Naive thymus-derived CD4-positive, alpha-beta T cell (primary cell): Measurements from ENCODE around the gene WFDC5. TPM values are rescaled to one million over a fixed set of nuclear protein-coding genes. Genes with fewer than 3 reads are reported as not detected.
A peak's percentile ranks its signal among the peaks of the same experiment; 100 is the strongest.

Source experiments
- ATAC-seq: fragments of 150-1000 bp; cut with Tn5 transposase; 2 replicates; pipeline ENCODE4 v1.10.0; 2021; ENCODE audit warnings: mild to moderate bottlenecking, moderate library complexity
- CTCF ChIA-PET: fragments of 350-600 bp; sonication (Branson Sonifier 250); formaldehyde crosslinking; loops from one replicate; lab custom pipeline; 2021; ENCODE audit warnings: antibody characterized with exemption; lab: Charles Lee
- POLR2A ChIA-PET: fragments of 350-600 bp; sonication (Branson Sonifier 250); formaldehyde crosslinking; loops from one replicate; lab custom pipeline; 2021; ENCODE audit warnings: antibody characterized with exemption, inconsistent platforms; lab: Charles Lee
- DNase-seq, 9 donors: peaks; one replicate each; pipeline versions ENCODE4 v3.0.0 to v3.0.0-alpha.2; 2020 to 2022; ENCODE audit warnings: mixed read lengths in 1 of 9
- H3K27ac ChIP-seq: one replicate; pipeline ENCODE4 v1.7.0; 2013; ENCODE audit warnings: mild to moderate bottlenecking, low read depth, low read length, moderate library complexity
- H3K27me3 ChIP-seq, 2 donors: one replicate each; pipeline ENCODE4 v1.7.0; 2013; ENCODE audit warnings: low read length in 2 of 2, mild to moderate bottlenecking in 2 of 2, moderate library complexity in 2 of 2; ENCODE audit not compliant: control insufficient read depth in 2 of 2, insufficient read depth in 2 of 2
- H3K36me3 ChIP-seq, 3 experiments: 1 replicate in 2 of 3; 2 replicates in 1 of 3; pipeline ENCODE4 v1.7.0; 2013; ENCODE audit warnings: low read length in 3 of 3, mild to moderate bottlenecking in 3 of 3, moderate library complexity in 1 of 3; ENCODE audit not compliant: insufficient read depth in 3 of 3, control insufficient read depth in 2 of 3
- H3K4me1 ChIP-seq, 2 donors: one replicate each; pipeline ENCODE4 v1.7.0; 2013; ENCODE audit warnings: low read length in 2 of 2, mild to moderate bottlenecking in 2 of 2, moderate library complexity in 1 of 2; ENCODE audit not compliant: control insufficient read depth in 2 of 2, insufficient read depth in 2 of 2
- H3K4me3 ChIP-seq: 2 replicates; pipeline ENCODE4 v1.7.0; 2013; ENCODE audit warnings: mild to moderate bottlenecking, low read length
- H3K9me3 ChIP-seq, 3 experiments: 1 replicate in 2 of 3; 2 replicates in 1 of 3; pipeline ENCODE4 v1.7.0; 2013; ENCODE audit warnings: low read length in 3 of 3; ENCODE audit not compliant: control insufficient read depth in 2 of 3
- H3K27ac Mint-ChIP-seq, 9 donors: one replicate each; pipeline ENCODE4 v1.8.0; 2020 to 2022; ENCODE audit warnings: mixed read lengths in 9 of 9, mild to moderate bottlenecking in 8 of 9, moderate library complexity in 5 of 9, inconsistent platforms in 2 of 9
- H3K27me3 Mint-ChIP-seq, 5 donors: one replicate each; pipeline ENCODE4 v1.8.0; 2021 to 2022; ENCODE audit warnings: mixed read lengths in 5 of 5, mild to moderate bottlenecking in 1 of 5
- H3K36me3 Mint-ChIP-seq, 5 donors: one replicate each; pipeline ENCODE4 v1.8.0; 2020 to 2022; ENCODE audit warnings: mixed read lengths in 5 of 5, mild to moderate bottlenecking in 3 of 5, inconsistent platforms in 1 of 5
- H3K4me1 Mint-ChIP-seq, 7 donors: one replicate each; pipeline ENCODE4 v1.8.0; 2020 to 2022; ENCODE audit warnings: mixed read lengths in 7 of 7, mild to moderate bottlenecking in 3 of 7, inconsistent platforms in 1 of 7
- H3K4me3 Mint-ChIP-seq, 10 donors: one replicate each; pipeline ENCODE4 v1.8.0; 2020 to 2022; ENCODE audit warnings: mild to moderate bottlenecking in 10 of 10, mixed read lengths in 10 of 10, moderate library complexity in 6 of 10, inconsistent platforms in 2 of 10
- H3K9me3 Mint-ChIP-seq, 11 donors: one replicate each; pipeline ENCODE4 v1.8.0; 2020 to 2022; ENCODE audit warnings: mixed read lengths in 11 of 11, mild to moderate bottlenecking in 4 of 11, inconsistent platforms in 1 of 11, moderate library complexity in 1 of 11
- intact Hi-C, 2 donors: fragments of 100-400 bp; cut with micrococcal nuclease; formaldehyde crosslinking; loops; one replicate each; pipeline ENCODE4 v1.15.1; 2023
- polyA plus RNA-seq, 2 donors: library from polyadenylated mRNA; unstranded; fragments of 300-500 nt; fragmentation: Illumina TruSeq; gene quantifications; one replicate each; pipeline ENCODE4 v1.2.3, GENCODE V29; 2021
- total RNA-seq, 6 experiments: library from RNA in 5 of 6; stranded (reverse) in 5 of 6; gene quantifications; 1 replicate in 5 of 6; 2 replicates in 1 of 6; pipeline ENCODE4 v1.2.3 and lab custom pipeline; 2021 to 2026

Gene WFDC5
- total and polyA plus RNA-seq, 7 experiments from 2014 or later = not detected

DNA sequence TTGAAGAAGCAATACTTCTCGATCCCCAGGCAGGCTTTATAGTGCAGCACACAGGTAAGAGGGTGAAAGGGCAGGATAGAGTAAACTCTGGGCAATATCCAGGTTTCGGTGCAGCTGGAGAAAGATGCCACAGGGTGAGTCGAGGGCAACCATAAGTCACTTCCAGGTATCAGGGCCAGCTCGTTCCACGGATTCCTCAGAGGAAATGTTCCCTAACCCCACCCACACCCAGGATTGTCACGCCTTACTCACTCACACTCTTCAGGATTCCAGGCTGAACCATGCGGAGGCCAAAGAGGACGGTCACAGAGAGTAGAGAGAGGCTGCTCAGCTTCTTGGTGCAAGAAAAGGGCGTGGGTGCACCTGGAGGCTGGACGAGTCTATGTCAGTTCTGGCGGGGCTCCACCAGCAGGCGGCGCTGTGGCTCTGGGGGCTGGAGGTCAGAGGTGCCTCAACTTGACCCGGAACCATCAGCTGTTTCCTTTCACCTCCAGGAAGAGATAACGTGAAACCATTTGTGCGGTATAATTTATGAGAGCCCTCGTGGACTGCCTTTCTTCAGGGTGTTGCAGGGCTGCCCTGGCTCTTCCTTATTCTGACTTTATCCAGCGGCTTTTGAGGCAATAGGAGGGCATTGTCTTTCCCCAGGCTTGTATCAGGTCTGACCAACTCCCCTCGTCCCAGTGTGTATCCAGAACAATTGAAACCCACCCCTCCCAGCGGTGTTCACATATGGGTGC, 23.8 kb upstream of the WFDC5 start:
- peaks cover 0 to 5% of the 10 kb centered on the region in 2 donors for H3K27me3 ChIP-seq
- Mint-ChIP-seq H3K4me3 (no peak overlapping the region), H3K9me3 (peaks cover 0 to 10% (median 0%) of the 10 kb centered on the region in 11 donors), H3K36me3 (peaks cover 0 to 4% (median 0%) of the 10 kb centered on the region in 5 donors), H3K27me3 (peaks cover 9 to 17% (median 11%) of the 10 kb centered on the region in 5 donors), H3K4me1 (no peaks in the 10 kb centered on the region), H3K27ac (no peak overlapping the region)
- H3K27ac ChIP-seq = no peak overlapping the region
- H3K4me1 ChIP-seq = no peaks in the 10 kb centered on the region
- H3K9me3 ChIP-seq = no peaks in the 10 kb centered on the region
- POLR2A ChIA-PET = no interaction called here
- no peak overlapping the region for H3K4me3 ChIP-seq
- peak in 6 of 9 donors; percentile 6 to 73 (median 12) for DNase-seq
- CTCF ChIA-PET = no interaction called here
- H3K36me3 ChIP-seq = no peaks in the 10 kb centered on the region
- ATAC-seq = peak; percentile 57
- intact Hi-C loops = loop anchor here in 1 of 2 donors (2.0 kb wide), 1 partner anchor 152 kb away; no protein-coding TSS in a partner anchor

DNA sequence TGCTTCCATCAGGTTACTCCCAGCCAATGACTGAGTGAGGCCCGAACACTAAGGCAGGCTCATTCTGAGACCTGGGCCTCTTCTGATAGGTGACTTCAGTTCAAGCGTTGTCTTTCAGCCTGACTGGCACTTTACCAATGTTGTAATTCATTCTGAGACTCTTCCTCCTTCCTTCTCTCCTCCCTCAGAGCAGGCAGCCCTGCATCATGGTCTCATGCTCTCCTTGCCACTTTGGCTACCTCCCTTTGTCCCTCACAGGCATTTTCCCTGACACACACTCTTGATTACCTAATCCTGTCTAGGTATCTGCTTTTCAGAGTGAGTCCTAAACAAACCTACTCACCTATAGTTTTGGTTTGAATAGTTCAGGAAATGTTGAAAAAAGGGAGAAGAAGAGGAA, 21.9 kb upstream of the WFDC5 start:
- DNase-seq (no peak), ATAC-seq (no peak)
- peaks cover 0 to 10% (median 0%) of the 10 kb centered on the region in 11 donors for H3K9me3 Mint-ChIP-seq
- no peak overlapping the region for H3K27ac ChIP-seq
- no peak overlapping the region for H3K4me3 ChIP-seq
- peaks cover 18 to 27% (median 23%) of the 10 kb centered on the region in 5 donors for H3K27me3 Mint-ChIP-seq
- H3K27me3 ChIP-seq = peaks cover 4 to 5% of the 10 kb centered on the region in 2 donors
- H3K4me1 ChIP-seq = no peaks in the 10 kb centered on the region
- H3K9me3 ChIP-seq = no peaks in the 10 kb centered on the region
- POLR2A ChIA-PET = no interaction called here
- H3K27ac Mint-ChIP-seq = no peak overlapping the region
- intact Hi-C loops = no loop called here
- H3K4me3 Mint-ChIP-seq = no peak overlapping the region
- H3K36me3 Mint-ChIP-seq = peaks cover 0 to 4% (median 0%) of the 10 kb centered on the region in 5 donors
- CTCF ChIA-PET = no interaction called here
- no peaks in the 10 kb centered on the region for H3K4me1 Mint-ChIP-seq
- no peaks in the 10 kb centered on the region for H3K36me3 ChIP-seq

DNA sequence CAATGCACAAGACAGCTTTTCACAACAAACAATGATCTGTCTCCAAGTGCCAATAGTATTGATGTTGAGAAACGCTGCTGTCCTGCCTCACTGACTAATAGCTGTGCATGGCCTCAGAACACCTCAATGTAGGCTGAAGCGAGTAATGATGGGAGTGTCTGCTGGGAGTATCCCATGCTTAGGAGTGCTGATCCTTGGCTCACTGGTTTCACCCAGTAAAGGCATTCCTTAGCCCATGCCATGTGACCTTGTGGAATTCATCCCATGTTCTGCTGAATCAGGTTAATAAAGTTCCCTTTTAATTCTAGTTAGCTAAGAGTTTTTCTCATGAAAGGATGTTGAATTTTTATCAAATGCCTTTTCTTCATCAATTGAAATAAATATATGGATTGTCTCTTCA, 13.1 kb upstream of the WFDC5 start:
- Mint-ChIP-seq H3K27me3 (peaks cover 24 to 57% (median 44%) of the 10 kb centered on the region in 5 donors), H3K4me1 (no peaks in the 10 kb centered on the region), H3K36me3 (peaks cover 0 to 6% (median 0%) of the 10 kb centered on the region in 5 donors), H3K27ac (no peak overlapping the region), H3K4me3 (no peak overlapping the region), H3K9me3 (peaks cover 0 to 3% (median 0%) of the 10 kb centered on the region in 11 donors)
- Histone ChIP-seq H3K9me3 (no peaks in the 10 kb centered on the region), H3K4me3 (no peak overlapping the region), H3K27me3 (peaks cover 0 to 4% of the 10 kb centered on the region in 2 donors), H3K27ac (no peak overlapping the region), H3K4me1 (no peaks in the 10 kb centered on the region), H3K36me3 (no peaks in the 10 kb centered on the region)
- ATAC-seq (no peak), DNase-seq (no peak)
- intact Hi-C loops = no loop called here
- CTCF ChIA-PET = no interaction called here
- POLR2A ChIA-PET = no interaction called here

DNA sequence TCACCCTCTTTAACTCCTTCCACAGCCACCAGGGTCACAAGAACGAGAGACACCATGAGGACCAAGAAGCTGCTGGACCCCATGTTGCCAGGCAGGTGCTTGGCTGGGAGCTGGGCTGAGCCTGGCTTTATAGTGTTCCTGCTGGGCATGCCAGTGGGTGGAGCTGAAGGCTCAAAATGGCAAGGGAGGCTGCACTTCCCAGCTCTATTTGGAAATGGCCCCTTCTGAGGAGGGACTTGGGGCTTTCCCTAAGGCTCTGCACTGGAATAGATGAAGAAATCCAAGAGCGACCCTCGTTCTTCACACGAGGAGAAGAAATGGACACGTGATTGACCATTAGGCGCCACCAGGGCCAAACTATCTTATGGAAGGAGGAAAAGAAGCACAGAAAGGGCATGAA, 9.4 kb upstream of the WFDC5 start, which contains the start of gene WFDC12:
Gene WFDC12 (minus strand): TSS at position 101 of the 400 bp plus-strand sequence. CDS start 18 bp downstream, at position 83.
- ATAC-seq (no peak), DNase-seq (no peak)
- H3K4me3 Mint-ChIP-seq = no peak within 1 kb of the TSS
- Histone ChIP-seq H3K9me3 (no peaks in the 10 kb centered on the region), H3K27me3 (no peaks in the 10 kb centered on the region), H3K4me1 (no peaks in the 10 kb centered on the region), H3K4me3 (no peak within 1 kb of the TSS), H3K27ac (no peak within 1 kb of the TSS), H3K36me3 (no peaks in the 10 kb centered on the region)
- peaks cover 13 to 54% (median 23%) of the 10 kb centered on the region in 5 donors for H3K27me3 Mint-ChIP-seq
- H3K27ac Mint-ChIP-seq = no peak within 1 kb of the TSS
- POLR2A ChIA-PET = no interaction called here
- H3K9me3 Mint-ChIP-seq = peaks cover 0 to 3% (median 0%) of the 10 kb centered on the region in 11 donors
- peaks cover 0 to 6% (median 0%) of the 10 kb centered on the region in 5 donors for H3K36me3 Mint-ChIP-seq
- no peaks in the 10 kb centered on the region for H3K4me1 Mint-ChIP-seq
- CTCF ChIA-PET = no interaction called here
- intact Hi-C loops = no loop called here

DNA sequence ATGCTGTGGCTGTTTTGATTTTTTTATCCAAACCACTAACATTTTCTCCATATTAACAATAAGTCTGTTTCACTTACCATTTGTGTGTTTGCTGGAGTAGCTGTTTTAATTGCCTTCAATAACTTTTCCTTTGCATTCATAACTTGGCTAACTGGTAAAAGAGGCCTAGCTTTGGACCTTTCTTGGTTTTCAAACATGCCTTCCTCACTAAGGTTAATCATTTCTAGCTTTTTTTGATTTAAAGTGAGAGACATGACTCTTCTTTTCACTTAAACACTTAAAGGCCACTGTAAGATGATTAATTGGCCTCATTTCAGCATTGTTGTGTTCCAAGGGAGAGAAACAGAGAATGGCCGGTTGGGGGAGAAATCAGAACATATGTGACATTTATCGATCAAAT, 6.4 kb upstream of the WFDC5 start:
- ChIA-PET CTCF (interaction anchor here (0.6 kb wide), 1 partner anchor 8 kb away, joined by 3 read pairs; no protein-coding TSS in a partner anchor), POLR2A (no interaction called here)
- H3K4me1 Mint-ChIP-seq = peaks cover 0 to 3% (median 0%) of the 10 kb centered on the region in 7 donors
- Histone ChIP-seq H3K27ac (no peak overlapping the region), H3K27me3 (no peaks in the 10 kb centered on the region), H3K4me3 (no peak overlapping the region), H3K36me3 (no peaks in the 10 kb centered on the region), H3K4me1 (no peaks in the 10 kb centered on the region), H3K9me3 (no peaks in the 10 kb centered on the region)
- H3K27ac Mint-ChIP-seq = no peak overlapping the region
- peaks cover 0 to 6% (median 0%) of the 10 kb centered on the region in 5 donors for H3K36me3 Mint-ChIP-seq
- H3K9me3 Mint-ChIP-seq = peaks cover 0 to 3% (median 0%) of the 10 kb centered on the region in 11 donors
- intact Hi-C loops = no loop called here
- peaks cover 4 to 47% (median 19%) of the 10 kb centered on the region in 5 donors for H3K27me3 Mint-ChIP-seq
- DNase-seq = no peak
- no peak overlapping the region for H3K4me3 Mint-ChIP-seq
- ATAC-seq = no peak

DNA sequence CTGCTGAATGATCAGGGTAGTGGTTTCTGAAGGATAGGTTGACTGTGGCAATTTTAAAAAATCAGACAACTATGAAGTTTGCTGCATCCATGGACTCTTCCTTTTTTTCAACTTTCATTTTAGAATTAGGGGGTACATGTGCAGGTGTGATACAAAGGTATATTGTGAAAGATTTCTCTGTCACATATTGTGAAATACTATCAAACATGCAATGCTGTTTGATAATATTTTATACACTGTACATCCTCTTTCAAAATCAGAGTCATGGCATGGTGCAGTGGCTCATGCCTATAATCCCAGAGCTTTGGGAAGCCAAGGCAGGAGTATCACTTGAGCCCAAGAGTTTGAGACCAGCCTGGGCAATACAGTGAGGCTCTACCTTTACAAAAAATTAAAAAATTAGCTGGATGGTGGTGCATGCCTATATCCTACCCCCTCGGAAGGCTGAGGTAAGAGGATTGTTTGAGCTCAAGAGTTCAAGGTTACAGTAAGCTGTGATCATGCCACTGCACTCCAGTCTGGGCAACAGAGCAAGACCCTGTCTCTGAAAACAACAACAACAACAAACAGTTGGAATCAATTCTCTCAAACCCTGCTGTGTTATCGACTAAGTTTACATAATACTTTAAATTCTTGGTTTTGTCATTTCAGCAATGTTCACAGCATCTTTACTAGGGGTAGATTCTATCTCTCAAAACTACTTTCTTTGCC, 4.7 kb upstream of the WFDC5 start:
- peaks cover 0 to 5% (median 3%) of the 10 kb centered on the region in 7 donors for H3K4me1 Mint-ChIP-seq
- H3K27ac Mint-ChIP-seq = no peak overlapping the region
- Histone ChIP-seq H3K9me3 (no peaks in the 10 kb centered on the region), H3K4me3 (no peak overlapping the region), H3K4me1 (no peaks in the 10 kb centered on the region), H3K27me3 (no peaks in the 10 kb centered on the region), H3K27ac (no peak overlapping the region), H3K36me3 (no peaks in the 10 kb centered on the region)
- ChIA-PET POLR2A (no interaction called here), CTCF (interaction anchor here (1.1 kb wide), 1 partner anchor 20 kb away, joined by 4 read pairs; no protein-coding TSS in a partner anchor)
- ATAC-seq (no peak), DNase-seq (no peak)
- peaks cover 0 to 6% (median 0%) of the 10 kb centered on the region in 5 donors for H3K36me3 Mint-ChIP-seq
- intact Hi-C loops = no loop called here
- H3K27me3 Mint-ChIP-seq = peaks cover 0 to 40% (median 18%) of the 10 kb centered on the region in 5 donors
- peaks cover 0 to 3% (median 0%) of the 10 kb centered on the region in 11 donors for H3K9me3 Mint-ChIP-seq
- no peak overlapping the region for H3K4me3 Mint-ChIP-seq
